H1 (cell line): ENCODE data around the gene KCNT1. TPM values are rescaled to one million over a fixed set of nuclear protein-coding genes. Genes with fewer than 3 reads are reported as not detected.
A peak's percentile ranks its signal among the peaks of the same experiment; 100 is the strongest.

Experiments used
- CTCF ChIA-PET: fragments of 300-600 bp; sonication (Branson Sonifier 250); formaldehyde crosslinking; loops from one replicate; lab custom pipeline; 2021; ENCODE audit not compliant: partially characterized antibody; lab: Charles Lee
- POLR2A ChIA-PET: fragments of 300-600 bp; sonication (Branson Sonifier 250); formaldehyde crosslinking; loops from one replicate; lab custom pipeline; 2021; ENCODE audit warnings: inconsistent platforms; ENCODE audit not compliant: partially characterized antibody; lab: Charles Lee
- DNase-seq, 2 experiments: peaks; one replicate each; pipeline versions ENCODE4 v3.0.0 to v3.0.0-alpha.2; 2010 to 2022; ENCODE audit warnings: low spot score in 2 of 2, low read depth in 1 of 2, mixed read lengths in 1 of 2
- FAIRE-seq: peaks from 2 replicates; lab custom pipeline; 2011; peaks lifted over from hg19 to GRCh38; lab: Jason Lieb, UNC
- H2AFZ ChIP-seq: 2 replicates; pipeline ENCODE4 v1.8.1; 2012; ENCODE audit warnings: low read length, inconsistent platforms
- H2AK5ac ChIP-seq: 2 replicates; pipeline ENCODE4 v1.6.1; 2013; ENCODE audit warnings: low read depth, low read length
- H2BK120ac ChIP-seq: replicated peaks from 2 replicates; pipeline ENCODE3; 2013; ENCODE audit warnings: low read depth, low read length, inconsistent platforms
- H2BK12ac ChIP-seq: 2 replicates; pipeline ENCODE4 v1.6.1; 2013; ENCODE audit warnings: low read depth, low read length
- H2BK15ac ChIP-seq: 2 replicates; pipeline ENCODE4 v1.6.1; 2013; ENCODE audit warnings: low read length
- H2BK20ac ChIP-seq: 2 replicates; pipeline ENCODE4 v1.6.1; 2013; ENCODE audit warnings: low read length
- H2BK5ac ChIP-seq: 2 replicates; pipeline ENCODE4 v1.6.1; 2013; ENCODE audit warnings: low read depth, low read length
- H3K14ac ChIP-seq: 2 replicates; pipeline ENCODE4 v1.6.1; 2013; ENCODE audit warnings: inconsistent platforms; ENCODE audit not compliant: insufficient read length
- H3K18ac ChIP-seq: 2 replicates; pipeline ENCODE4 v1.6.1; 2013; ENCODE audit warnings: low read length; ENCODE audit errors: extremely low read depth
- H3K23ac ChIP-seq: 2 replicates; pipeline ENCODE4 v1.6.1; 2013; ENCODE audit warnings: inconsistent platforms; ENCODE audit not compliant: insufficient read length
- H3K23me2 ChIP-seq: 2 replicates; pipeline ENCODE4 v1.6.1; 2013; ENCODE audit warnings: low read depth, low read length
- H3K27ac ChIP-seq: 2 replicates; pipeline ENCODE4 v1.6.1; 2011; ENCODE audit warnings: low read depth, low read length, inconsistent platforms
- H3K27me3 ChIP-seq, 4 experiments: replicated peaks in 1 of 4; 1 replicate in 1 of 4; 2 replicates in 3 of 4; pipeline versions ENCODE4 v1.6.1 to v1.8.1; 2011 to 2013; ENCODE audit warnings: low read length in 3 of 4, mild to moderate bottlenecking in 3 of 4, inconsistent platforms in 2 of 4, mixed read lengths in 2 of 4, moderate library complexity in 1 of 4; ENCODE audit not compliant: control insufficient read depth in 3 of 4, insufficient read depth in 3 of 4; ENCODE audit errors: extremely low read depth in 1 of 4
- H3K36me3 ChIP-seq, 4 experiments: 2 replicates each; pipeline versions ENCODE4 v1.6.1 to v1.8.1; 2011 to 2013; ENCODE audit warnings: mild to moderate bottlenecking in 4 of 4, low read length in 3 of 4, moderate library complexity in 2 of 4, control low read depth in 1 of 4, inconsistent platforms in 1 of 4; ENCODE audit not compliant: insufficient read depth in 4 of 4, control insufficient read depth in 2 of 4
- H3K4ac ChIP-seq: replicated peaks from 2 replicates; pipeline ENCODE3; 2013; ENCODE audit warnings: low read length, low read depth, mixed read lengths, inconsistent platforms; ENCODE audit not compliant: insufficient read length
- H3K4me1 ChIP-seq, 4 experiments: replicated peaks in 1 of 4; 1 replicate in 1 of 4; 2 replicates in 3 of 4; pipeline versions ENCODE4 v1.6.1 to v1.8.1; 2011 to 2013; ENCODE audit warnings: low read length in 3 of 4, inconsistent platforms in 2 of 4, mixed read lengths in 1 of 4; ENCODE audit not compliant: insufficient read depth in 4 of 4, control insufficient read depth in 3 of 4
- H3K4me2 ChIP-seq, 2 experiments: 2 replicates each; pipeline versions ENCODE4 v1.6.1 to v1.8.1; 2011 to 2013; ENCODE audit warnings: low read depth in 2 of 2, low read length in 2 of 2, control low read depth in 1 of 2, inconsistent platforms in 1 of 2, mild to moderate bottlenecking in 1 of 2; ENCODE audit not compliant: insufficient read depth in 1 of 2
- H3K4me3 ChIP-seq, 4 experiments: fragments of 200-600, 300-600 bp in 1 of 4; sonication (generic), shearing (Covaris generic), sonication (Bioruptor Twin) in 1 of 4; 2 replicates each; pipeline versions ENCODE4 v1.5.1 to v1.8.1; 2011 to 2016; ENCODE audit warnings: low read length in 4 of 4, low read depth in 3 of 4, control low read depth in 2 of 4, inconsistent platforms in 2 of 4, mild to moderate bottlenecking in 2 of 4, mixed read lengths in 1 of 4, moderate library complexity in 1 of 4; ENCODE audit not compliant: insufficient read depth in 2 of 4; ENCODE audit errors: extremely low read depth in 1 of 4
- H3K56ac ChIP-seq: replicated peaks from 2 replicates; pipeline ENCODE3; 2013; ENCODE audit warnings: low read depth, mild to moderate bottlenecking, mixed read lengths, low read length, inconsistent platforms; ENCODE audit not compliant: insufficient read length
- H3K79me1 ChIP-seq: 2 replicates; pipeline ENCODE4 v1.6.1; 2013; ENCODE audit warnings: low read depth, low read length, control low read depth
- H3K79me2 ChIP-seq, 2 experiments: 2 replicates each; pipeline versions ENCODE4 v1.6.1 to v1.8.1; 2012 to 2013; ENCODE audit warnings: low read length in 2 of 2, mild to moderate bottlenecking in 2 of 2, inconsistent platforms in 1 of 2; ENCODE audit not compliant: insufficient read depth in 2 of 2, control insufficient read depth in 1 of 2
- H3K9ac ChIP-seq, 4 experiments: replicated peaks in 1 of 4; 1 replicate in 1 of 4; 2 replicates in 3 of 4; pipeline versions ENCODE4 v1.6.1 to v1.8.1; 2011 to 2013; ENCODE audit warnings: low read depth in 3 of 4, low read length in 3 of 4, control low read depth in 2 of 4, mild to moderate bottlenecking in 2 of 4, moderate library complexity in 2 of 4, inconsistent platforms in 1 of 4; ENCODE audit errors: extremely low read depth in 1 of 4
- H3K9me3 ChIP-seq, 2 experiments: 2 replicates each; pipeline versions ENCODE4 v1.6.1 to v1.8.1; 2012 to 2013; ENCODE audit warnings: mild to moderate bottlenecking in 2 of 2, moderate library complexity in 2 of 2, control low read depth in 1 of 2, inconsistent platforms in 1 of 2, low read depth in 1 of 2, low read length in 1 of 2, mixed read lengths in 1 of 2; ENCODE audit not compliant: insufficient read depth in 2 of 2
- H4K20me1 ChIP-seq, 2 experiments: replicated peaks in 1 of 2; 2 replicates each; pipeline versions ENCODE3 to v1.8.1; 2011 to 2013; ENCODE audit warnings: inconsistent platforms in 2 of 2, low read length in 2 of 2, mild to moderate bottlenecking in 1 of 2; ENCODE audit not compliant: insufficient read depth in 2 of 2, control insufficient read depth in 1 of 2
- H4K5ac ChIP-seq: 2 replicates; pipeline ENCODE4 v1.6.1; 2013; ENCODE audit warnings: low read length, low read depth, mixed read lengths, inconsistent platforms; ENCODE audit not compliant: insufficient read length
- H4K8ac ChIP-seq: 2 replicates; pipeline ENCODE4 v1.8.0; 2013; ENCODE audit warnings: mild to moderate bottlenecking, moderate library complexity, low read length, inconsistent platforms; ENCODE audit not compliant: insufficient read depth; ENCODE audit errors: extremely low read depth
- H4K91ac ChIP-seq: replicated peaks from 2 replicates; pipeline ENCODE3; 2013; ENCODE audit warnings: low read length, mixed read lengths, inconsistent platforms; ENCODE audit not compliant: insufficient read length
- BACH1 ChIP-seq: IDR thresholded peaks from 2 replicates; pipeline ENCODE4 v1.6.1; 2012; ENCODE audit warnings: low read length, improper control_type of control experiment
- BCL11A ChIP-seq, 2 experiments: IDR thresholded peaks; one replicate each; pipeline ENCODE4 v1.6.1; 2011; ENCODE audit warnings: low read depth in 2 of 2, low read length in 2 of 2, mild to moderate bottlenecking in 2 of 2
- CBX8 ChIP-seq: fragments of 300-800, 300-1000 bp; sonication (generic); IDR thresholded peaks from 2 replicates; pipeline ENCODE4 v1.7.1; 2016; ENCODE audit warnings: low read depth, low read length, borderline replicate concordance
- CHD2 ChIP-seq: IDR thresholded peaks from 2 replicates; pipeline ENCODE4 v1.6.1; 2012; ENCODE audit warnings: low read length, improper control_type of control experiment
- CTBP2 ChIP-seq: IDR thresholded peaks from 2 replicates; pipeline ENCODE4 v1.7.0; 2011; ENCODE audit warnings: borderline replicate concordance, mild to moderate bottlenecking, moderate library complexity, mixed read lengths, low read length; ENCODE audit not compliant: insufficient read depth, insufficient read length
- EGR1 ChIP-seq: IDR thresholded peaks from 2 replicates; pipeline ENCODE4 v1.6.1; 2011; ENCODE audit warnings: low read depth, low read length, borderline replicate concordance
- EZH2 ChIP-seq: fragments of 200-600 bp; sonication (generic); IDR thresholded peaks from 2 replicates; pipeline ENCODE4 v1.7.1; 2012; ENCODE audit warnings: low read depth, mild to moderate bottlenecking, moderate library complexity, low read length, inconsistent platforms; ENCODE audit not compliant: severe bottlenecking
- JUN ChIP-seq: IDR thresholded peaks from 2 replicates; pipeline ENCODE4 v1.6.1; 2011; ENCODE audit warnings: low read depth, mild to moderate bottlenecking, improper control_type of control experiment, low read length
- KDM1A ChIP-seq: fragments of 200-600, 300-600 bp; sonication (generic); IDR thresholded peaks from 2 replicates; pipeline ENCODE4 v1.7.1; 2016; ENCODE audit warnings: mild to moderate bottlenecking, low read length, borderline replicate concordance
- NANOG ChIP-seq: IDR thresholded peaks from 2 replicates; pipeline ENCODE4 v1.6.1; 2011; ENCODE audit warnings: low read length, low read depth, mild to moderate bottlenecking, inconsistent platforms; ENCODE audit not compliant: insufficient read depth, poor library complexity, severe bottlenecking
- POLR2A ChIP-seq, 2 experiments: IDR thresholded peaks; 1 replicate in 1 of 2; 2 replicates in 1 of 2; pipeline ENCODE4 v1.6.1; 2011; ENCODE audit warnings: low read depth in 2 of 2, low read length in 2 of 2, mild to moderate bottlenecking in 2 of 2; ENCODE audit errors: control extremely low read depth in 1 of 2
- POU5F1 ChIP-seq: IDR thresholded peaks from 2 replicates; pipeline ENCODE4 v1.6.1; 2011; ENCODE audit warnings: low read depth, mild to moderate bottlenecking, low read length, moderate library complexity
- RXRA ChIP-seq: IDR thresholded peaks from 2 replicates; pipeline ENCODE4 v1.6.1; 2011; ENCODE audit warnings: low read depth, mild to moderate bottlenecking, low read length, moderate library complexity; ENCODE audit not compliant: insufficient read depth
- SIRT6 ChIP-seq: IDR thresholded peaks from one replicate; pipeline ENCODE4 v1.7.1; 2012; ENCODE audit warnings: low read length, inconsistent platforms
- SUZ12 ChIP-seq: fragments of 200-600 bp; sonication (generic); IDR thresholded peaks from 2 replicates; pipeline ENCODE4 v1.6.1; 2012; ENCODE audit warnings: mild to moderate bottlenecking, inconsistent platforms, low read length, moderate library complexity, mixed read lengths
- WGBS, 2 experiments: shearing (Covaris generic) in 1 of 2; methylation state at CpG; one replicate each; pipeline versions ENCODE4 v1.1.6 to v1.1.7; 2013 to 2015; ENCODE audit warnings: low lambda C conversion rate in 2 of 2, mixed read lengths in 2 of 2, inconsistent platforms in 1 of 2, low coverage in 1 of 2, missing lambda C conversion rate in 1 of 2; ENCODE audit not compliant: insufficient replicate concordance in 2 of 2, insufficient coverage in 1 of 2, insufficient read length in 1 of 2; ENCODE audit errors: extremely low coverage in 1 of 2, missing lambda C conversion rate in 1 of 2; 5-methylcytosine and 5-hydroxymethylcytosine counted together
- polyA plus RNA-seq, 7 experiments: library from polyadenylated mRNA; depleted of rRNA in 3 of 7; stranded (reverse) in 5 of 7; unstranded in 2 of 7; fragments of >200 nt in 5 of 7; fragments of 200-250 nt in 2 of 7; gene quantifications; 1 replicate in 5 of 7; 2 replicates in 1 of 7; 4 replicates in 1 of 7; pipeline versions ENCODE4 v1.2.1 to v1.2.3, GENCODE V29; 2011 to 2013; ENCODE audit warnings: missing spikeins in 2 of 7, mixed read lengths in 2 of 7
- total RNA-seq: library from RNA; stranded (reverse); fragmentation: NEBNext Ultra II Directional; extraction: Animal tissue kit (Norgen Biotek cat#: 25700); gene quantifications from 2 replicates; pipeline ENCODE4 v1.2.1, GENCODE V29; 2021

The KCNT1 gene
- total and polyA plus RNA-seq, 2 of the 8 experiments (the other 6 are each of a cell fraction or from before 2014, with no cell fraction given): 0.13 to 0.20 TPM

DNA sequence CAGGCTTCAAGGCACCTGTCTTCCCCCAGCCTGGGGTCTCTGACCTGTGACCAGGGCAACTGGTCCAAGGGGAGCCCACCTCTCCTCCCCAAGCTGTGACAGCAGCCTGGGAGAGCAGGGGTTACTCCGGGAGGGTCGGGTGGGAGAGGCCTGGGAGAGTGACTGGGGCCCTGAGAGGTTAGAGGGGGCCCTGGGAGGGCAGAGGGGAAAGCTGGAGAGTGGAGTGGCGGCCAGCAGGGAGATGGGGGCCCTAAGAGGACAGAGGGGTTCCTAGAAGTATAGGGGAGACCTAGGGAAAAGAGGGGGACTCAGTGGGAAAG lies 38.6 kb upstream of the KCNT1 start:
- no peak overlapping the region for H4K5ac ChIP-seq
- H3K14ac ChIP-seq: no peak overlapping the region
- peak overlapping the region; percentile 60; the same call in 1 of the 2 replicates for H3K18ac ChIP-seq
- 0 out of 2 replicates have a peak overlapping the region, but pooled peaks have one; percentile 60 for H2BK12ac ChIP-seq
- CTCF ChIA-PET: interaction anchor here (1.0 kb wide), 1 partner anchor 39 kb away, joined by 3 read pairs; no protein-coding TSS in a partner anchor
- H3K23me2 ChIP-seq: no peaks in the 10 kb centered on the region
- H3K4me1 ChIP-seq: peaks cover 0 to 8% (median 4%) of the 10 kb centered on the region in 4 experiments; a peak in 3 of 7 replicates
- no peak overlapping the region for H2AFZ ChIP-seq
- peaks cover 0 to 23% (median 0%) of the 10 kb centered on the region in 4 experiments; a peak in 3 of 8 replicates for H3K36me3 ChIP-seq
- no peak overlapping the region for H3K23ac ChIP-seq
- no peak overlapping the region for H2BK5ac ChIP-seq
- H3K27ac ChIP-seq: no peak overlapping the region
- H3K9me3 ChIP-seq: peaks cover 19% of the 10 kb centered on the region in 2 experiments; a peak in 3 of 4 replicates
- H4K20me1 ChIP-seq: no peaks in the 10 kb centered on the region
- no peaks in the 10 kb centered on the region; a peak in 1 of 7 replicates for H3K27me3 ChIP-seq
- no peak overlapping the region for H3K56ac ChIP-seq
- H4K8ac ChIP-seq: no peak overlapping the region
- no peak overlapping the region for H3K4ac ChIP-seq
- DNase-seq: no peak
- peak overlapping the region; percentile 7 for H4K91ac ChIP-seq
- H3K4me3 ChIP-seq: no peak overlapping the region
- H2BK20ac ChIP-seq: no peak overlapping the region
- no peaks in the 10 kb centered on the region for H3K79me2 ChIP-seq
- no peak overlapping the region for H3K4me2 ChIP-seq
- H2BK15ac ChIP-seq: peak overlapping the region; percentile 46; the same call in 1 of the 2 replicates
- H2AK5ac ChIP-seq: no peak overlapping the region
- H2BK120ac ChIP-seq: no peak overlapping the region
- H3K79me1 ChIP-seq: no peaks in the 10 kb centered on the region
- WGBS, 2 experiments: 92% methylated on average over 2 of the region's 3 CpGs; no CpG with 5 or more reads in 1 of the 2 experiments
- no peak overlapping the region for H3K9ac ChIP-seq
- no peak for FAIRE-seq
- POLR2A ChIA-PET: interaction anchor here (3.6 kb wide), 1 partner anchor 14 kb away, joined by 19 read pairs; no protein-coding TSS in a partner anchor
- TF ChIP-seq BACH1: no peak
- no peak for TF ChIP-seq JUN
- TF ChIP-seq EGR1: no peak
- TF ChIP-seq NANOG: no peak
- no peak for TF ChIP-seq CBX8
- TF ChIP-seq EZH2: no peak
- TF ChIP-seq CTBP2: no peak
- TF ChIP-seq SIRT6: no peak
- no peak for TF ChIP-seq KDM1A
- TF ChIP-seq SUZ12: no peak
- TF ChIP-seq POLR2A (IDR thresholded peaks at IDR 0.05; ENCODE audit: control extremely low read depth in 1 of 2, low read depth in 2 of 2, low read length in 2 of 2): no peak
- no peak for TF ChIP-seq POU5F1
- TF ChIP-seq BCL11A (IDR thresholded peaks at IDR 0.05; ENCODE audit: low read depth in 2 of 2, low read length in 2 of 2): no peak
- no peak for TF ChIP-seq CHD2
- TF ChIP-seq RXRA: no peak
